Measurements from ENCODE around the gene RAB6A.
A peak's percentile ranks its signal among the peaks of the same experiment; 100 is the strongest.
"Not testable (repeated sequence)": the region's sequence is repeated elsewhere in the genome, so short reads cannot be mapped to it uniquely, and the experiment has no call there.

RAB6A gene

DNA sequence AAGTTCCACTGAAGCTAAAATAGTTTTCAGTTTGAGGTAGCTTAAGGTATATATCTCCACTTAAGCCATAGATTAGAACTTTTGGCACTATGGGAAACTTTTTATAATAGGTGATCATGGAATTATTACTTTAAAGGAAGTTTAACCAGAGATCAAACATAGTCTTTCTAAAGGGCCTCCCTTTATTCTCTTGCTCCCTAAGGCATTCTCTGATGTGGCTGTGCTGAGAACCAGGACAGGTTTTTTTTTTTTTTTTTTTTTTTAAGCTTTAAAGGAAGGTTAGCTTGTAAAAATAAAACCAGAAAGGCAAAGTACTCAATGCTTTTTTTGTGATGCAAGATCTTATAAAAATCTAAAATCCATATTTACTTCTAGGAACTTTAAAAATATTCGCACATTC, 23.9 kb upstream of the RAB6A start:
- peak overlapping the region in 1 of 2 experiments; percentile 37 for H3K27ac ChIP-seq (ENCODE audit: insufficient read depth in 1 of 2, low read depth in 1 of 2, low read length in 2 of 2, poor library complexity in 1 of 2, severe bottlenecking in 2 of 2)
- H3K36me3 ChIP-seq (ENCODE audit: control insufficient read depth in 4 of 4, insufficient read depth in 4 of 4, low read length in 3 of 4), result no peaks in the 10 kb centered on the region
- DNase-seq, result no peak
- no peaks in the 10 kb centered on the region for H3K27me3 ChIP-seq (replicated peaks in 2 of 5; ENCODE audit: control insufficient read depth in 4 of 5, insufficient read depth in 5 of 5, low read length in 4 of 5)
- WGBS (ENCODE audit: insufficient coverage), result no CpG with 5 or more reads among the region's 1 CpG
- H3K4me3 ChIP-seq (ENCODE audit: control insufficient read depth in 1 of 7, extremely low read depth in 1 of 7, insufficient read depth in 4 of 7, low read depth in 2 of 7, low read length in 6 of 7), result no peak overlapping the region
- peaks cover 3 to 20% (median 13%) of the 10 kb centered on the region in 4 experiments for H3K4me1 ChIP-seq (ENCODE audit: control extremely low read depth in 1 of 4, control insufficient read depth in 4 of 4, insufficient read depth in 4 of 4, low read length in 3 of 4)
- CTCF ChIA-PET, result no interaction called here
- no peaks in the 10 kb centered on the region for H3K9me3 ChIP-seq (ENCODE audit: control extremely low read depth in 1 of 5, control insufficient read depth in 4 of 5, insufficient read depth in 2 of 5, low read depth in 1 of 5, low read length in 4 of 5)
- POLR2A ChIA-PET, result interaction anchor here (0.6 kb wide), 1 partner anchor 12 kb away, joined by 3 read pairs; no protein-coding TSS in a partner anchor

DNA sequence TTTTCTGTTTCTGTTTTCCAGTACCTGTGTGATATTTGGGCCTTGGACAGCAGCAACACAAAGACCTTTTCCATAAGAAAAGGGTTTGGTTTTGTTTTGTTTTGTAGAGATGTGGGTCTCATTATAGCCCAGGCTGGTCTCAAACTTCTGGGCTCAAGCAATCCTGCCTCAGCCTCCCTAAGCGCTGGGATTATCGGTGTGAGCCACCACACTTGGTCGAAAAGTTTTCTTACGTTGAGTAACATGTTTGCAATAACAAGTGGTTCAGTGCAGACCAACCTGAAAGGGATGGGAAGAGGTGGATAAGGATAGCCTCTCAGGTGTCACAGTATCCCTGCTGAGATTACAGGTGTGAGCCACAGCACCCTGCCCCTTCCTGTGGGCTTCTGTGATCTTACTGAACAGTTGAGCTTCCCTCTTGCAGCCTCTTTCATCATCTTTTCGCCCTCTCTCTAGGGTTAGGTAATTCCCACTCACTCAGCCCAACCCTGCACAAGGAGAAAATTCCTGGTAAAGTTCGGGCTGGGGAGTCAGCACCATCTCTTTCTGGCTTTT, 23.3 kb upstream of the RAB6A start:
- Histone ChIP-seq H3K4me3 (ENCODE audit: control insufficient read depth in 1 of 7, extremely low read depth in 1 of 7, insufficient read depth in 4 of 7, low read depth in 2 of 7, low read length in 6 of 7) (no peak overlapping the region), H3K4me1 (ENCODE audit: control extremely low read depth in 1 of 4, control insufficient read depth in 4 of 4, insufficient read depth in 4 of 4, low read length in 3 of 4) (peaks cover 3 to 23% (median 14%) of the 10 kb centered on the region in 4 experiments), H3K9me3 (ENCODE audit: control extremely low read depth in 1 of 5, control insufficient read depth in 4 of 5, insufficient read depth in 2 of 5, low read depth in 1 of 5, low read length in 4 of 5) (no peaks in the 10 kb centered on the region), H3K36me3 (ENCODE audit: control insufficient read depth in 4 of 4, insufficient read depth in 4 of 4, low read length in 3 of 4) (no peaks in the 10 kb centered on the region), H3K27ac (ENCODE audit: insufficient read depth in 1 of 2, low read depth in 1 of 2, low read length in 2 of 2, poor library complexity in 1 of 2, severe bottlenecking in 2 of 2) (peak overlapping the region in 1 of 2 experiments; percentile 37), H3K27me3 (replicated peaks in 2 of 5; ENCODE audit: control insufficient read depth in 4 of 5, insufficient read depth in 5 of 5, low read length in 4 of 5) (no peaks in the 10 kb centered on the region)
- ChIA-PET CTCF (no interaction called here), POLR2A (no interaction called here)
- DNase-seq, result no peak
- 98% methylated on average over 4 of the region's 6 CpGs for WGBS (ENCODE audit: insufficient coverage)

DNA sequence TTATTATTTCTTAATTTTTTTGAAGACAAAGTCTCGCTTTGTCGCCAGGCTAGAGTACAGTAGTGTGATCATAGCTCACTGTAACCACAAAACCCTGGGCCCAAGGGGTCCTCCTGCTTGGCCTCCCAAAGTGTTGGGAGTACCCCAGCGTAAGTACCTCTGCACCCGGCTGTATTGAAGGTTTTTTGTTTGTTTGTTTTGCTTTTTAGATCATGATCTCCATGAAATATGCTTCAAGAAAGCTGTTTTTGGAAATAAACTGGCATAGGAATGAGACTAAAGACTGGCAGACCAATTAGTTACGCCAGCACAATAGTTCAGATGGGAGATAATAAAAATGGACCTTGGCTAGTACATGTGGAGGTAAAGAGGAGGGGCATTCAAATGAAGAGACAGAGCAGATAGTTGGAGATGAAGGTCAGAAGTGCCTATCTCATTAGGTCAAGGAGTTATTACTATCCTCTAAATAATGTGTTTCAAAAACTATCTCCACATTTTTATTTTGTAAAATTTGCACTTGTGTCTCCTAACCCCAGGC, 22.7 kb upstream of the RAB6A start:
- DNase-seq, result no peak
- POLR2A ChIA-PET, result no interaction called here
- H3K4me3 ChIP-seq (ENCODE audit: control insufficient read depth in 1 of 7, extremely low read depth in 1 of 7, insufficient read depth in 4 of 7, low read depth in 2 of 7, low read length in 6 of 7), result no peak overlapping the region

DNA sequence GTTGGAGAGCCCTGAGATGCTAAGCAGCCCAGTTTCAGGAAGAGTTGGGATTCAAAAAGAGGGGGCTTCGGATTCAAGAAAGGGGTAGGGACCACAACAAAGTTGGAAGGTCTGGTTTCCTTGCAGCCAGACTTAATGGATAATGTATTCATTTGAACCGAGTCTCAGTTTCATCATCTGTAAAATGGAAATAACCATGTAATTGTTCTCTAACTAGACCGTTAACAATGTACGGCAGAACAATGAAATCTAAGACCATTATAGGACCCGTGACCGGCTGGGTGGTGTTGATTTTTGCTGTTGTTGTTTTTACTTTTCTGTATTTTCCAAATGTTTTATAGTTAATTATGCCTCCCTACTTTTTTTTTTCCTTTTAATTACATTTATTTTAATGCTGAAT, 20.4 kb upstream of the RAB6A start:
- Histone ChIP-seq H3K27me3 (replicated peaks in 2 of 5; ENCODE audit: control insufficient read depth in 4 of 5, insufficient read depth in 5 of 5, low read length in 4 of 5) (no peaks in the 10 kb centered on the region), H3K4me3 (ENCODE audit: control insufficient read depth in 1 of 7, extremely low read depth in 1 of 7, insufficient read depth in 4 of 7, low read depth in 2 of 7, low read length in 6 of 7) (no peak overlapping the region), H3K4me1 (ENCODE audit: control extremely low read depth in 1 of 4, control insufficient read depth in 4 of 4, insufficient read depth in 4 of 4, low read length in 3 of 4) (peaks cover 0 to 13% (median 8%) of the 10 kb centered on the region in 4 experiments), H3K27ac (ENCODE audit: insufficient read depth in 1 of 2, low read depth in 1 of 2, low read length in 2 of 2, poor library complexity in 1 of 2, severe bottlenecking in 2 of 2) (no peak overlapping the region), H3K36me3 (ENCODE audit: control insufficient read depth in 4 of 4, insufficient read depth in 4 of 4, low read length in 3 of 4) (no peaks in the 10 kb centered on the region), H3K9me3 (ENCODE audit: control extremely low read depth in 1 of 5, control insufficient read depth in 4 of 5, insufficient read depth in 2 of 5, low read depth in 1 of 5, low read length in 4 of 5) (no peaks in the 10 kb centered on the region)
- POLR2A ChIA-PET, result no interaction called here
- WGBS (ENCODE audit: insufficient coverage), result 94% methylated on average over 2 of the region's 6 CpGs
- CTCF ChIA-PET, result no interaction called here
- DNase-seq, result no peak

More for the DNA sequence above, 22.7 kb upstream of the RAB6A start:
- Histone ChIP-seq H3K27ac (ENCODE audit: insufficient read depth in 1 of 2, low read depth in 1 of 2, low read length in 2 of 2, poor library complexity in 1 of 2, severe bottlenecking in 2 of 2) (no peak overlapping the region), H3K36me3 (ENCODE audit: control insufficient read depth in 4 of 4, insufficient read depth in 4 of 4, low read length in 3 of 4) (no peaks in the 10 kb centered on the region), H3K4me1 (ENCODE audit: control extremely low read depth in 1 of 4, control insufficient read depth in 4 of 4, insufficient read depth in 4 of 4, low read length in 3 of 4) (peaks cover 3 to 23% (median 12%) of the 10 kb centered on the region in 4 experiments), H3K9me3 (ENCODE audit: control extremely low read depth in 1 of 5, control insufficient read depth in 4 of 5, insufficient read depth in 2 of 5, low read depth in 1 of 5, low read length in 4 of 5) (no peaks in the 10 kb centered on the region), H3K27me3 (replicated peaks in 2 of 5; ENCODE audit: control insufficient read depth in 4 of 5, insufficient read depth in 5 of 5, low read length in 4 of 5) (no peaks in the 10 kb centered on the region)
- 97% methylated on average over 3 of the region's 5 CpGs for WGBS (ENCODE audit: insufficient coverage)
- CTCF ChIA-PET, result no interaction called here

DNA sequence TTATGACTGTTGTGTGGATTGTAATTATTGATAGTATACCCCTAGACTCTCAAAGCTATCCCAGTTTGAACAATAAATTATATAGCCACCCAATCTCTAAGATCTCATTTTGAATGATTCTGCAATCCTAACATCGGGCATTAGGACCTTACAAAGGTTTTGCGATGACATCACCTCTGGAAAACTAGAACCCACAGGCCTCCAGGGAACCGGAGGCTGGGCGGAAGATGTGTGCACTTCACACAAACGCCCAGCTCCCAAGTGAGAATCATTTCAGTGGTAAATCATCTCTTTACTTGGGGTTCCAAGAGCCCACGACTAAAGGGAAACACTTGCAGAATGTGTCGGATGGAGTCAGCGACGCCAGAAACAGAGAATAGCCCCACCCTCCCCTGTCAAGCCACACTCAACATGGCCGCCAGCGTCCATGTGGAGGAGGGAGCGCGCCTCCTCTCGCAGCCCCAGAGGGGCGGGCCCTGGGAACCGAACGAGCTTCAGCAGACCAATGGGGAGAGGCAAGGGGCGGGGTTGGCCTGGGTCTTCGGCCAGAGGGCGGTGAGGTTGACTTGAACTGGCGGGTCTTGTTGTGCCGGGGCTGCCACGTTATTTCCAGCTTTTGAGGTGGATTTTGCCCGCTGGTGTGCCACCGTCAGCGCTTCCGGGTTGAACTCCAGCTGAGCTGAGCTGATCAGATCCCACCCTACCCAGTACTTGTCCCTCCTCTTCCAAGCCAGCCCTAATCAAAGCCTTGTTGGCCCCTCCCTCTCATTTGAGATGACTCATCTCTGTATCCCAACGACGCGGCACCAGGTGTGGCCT, 18.4 kb upstream of the RAB6A start:
- CTCF ChIA-PET, result interaction anchor here (0.8 to 4.7 kb wide), 2 partner anchors 8 to 17 kb away, joined by 3 to 28 read pairs; partner anchors contain the start of genes MRPL48 and RAB6A
- H3K4me3 ChIP-seq (ENCODE audit: control insufficient read depth in 1 of 7, extremely low read depth in 1 of 7, insufficient read depth in 4 of 7, low read depth in 2 of 7, low read length in 6 of 7), result peak overlapping the region; percentile 32 to 97 (median 79)
- under 1% methylated on average over 23 of the region's 30 CpGs for WGBS (ENCODE audit: insufficient coverage)
- POLR2A ChIA-PET, result interaction anchor here (0.9 to 2.6 kb wide), 3 partner anchors 9 to 18 kb away, joined by 3 to 10 read pairs (median 4); partner anchors contain the start of gene RAB6A
- peak; percentile 97 to 99 (median 99) for DNase-seq
- no peaks in the 10 kb centered on the region for H3K36me3 ChIP-seq (ENCODE audit: control insufficient read depth in 4 of 4, insufficient read depth in 4 of 4, low read length in 3 of 4)
- no peaks in the 10 kb centered on the region for H3K27me3 ChIP-seq (replicated peaks in 2 of 5; ENCODE audit: control insufficient read depth in 4 of 5, insufficient read depth in 5 of 5, low read length in 4 of 5)
- H3K9me3 ChIP-seq (ENCODE audit: control extremely low read depth in 1 of 5, control insufficient read depth in 4 of 5, insufficient read depth in 2 of 5, low read depth in 1 of 5, low read length in 4 of 5), result no peaks in the 10 kb centered on the region
- peak overlapping the region; percentile 81 to 93 for H3K27ac ChIP-seq (ENCODE audit: insufficient read depth in 1 of 2, low read depth in 1 of 2, low read length in 2 of 2, poor library complexity in 1 of 2, severe bottlenecking in 2 of 2)
- peaks cover 0 to 13% (median 8%) of the 10 kb centered on the region in 4 experiments for H3K4me1 ChIP-seq (ENCODE audit: control extremely low read depth in 1 of 4, control insufficient read depth in 4 of 4, insufficient read depth in 4 of 4, low read length in 3 of 4)

DNA sequence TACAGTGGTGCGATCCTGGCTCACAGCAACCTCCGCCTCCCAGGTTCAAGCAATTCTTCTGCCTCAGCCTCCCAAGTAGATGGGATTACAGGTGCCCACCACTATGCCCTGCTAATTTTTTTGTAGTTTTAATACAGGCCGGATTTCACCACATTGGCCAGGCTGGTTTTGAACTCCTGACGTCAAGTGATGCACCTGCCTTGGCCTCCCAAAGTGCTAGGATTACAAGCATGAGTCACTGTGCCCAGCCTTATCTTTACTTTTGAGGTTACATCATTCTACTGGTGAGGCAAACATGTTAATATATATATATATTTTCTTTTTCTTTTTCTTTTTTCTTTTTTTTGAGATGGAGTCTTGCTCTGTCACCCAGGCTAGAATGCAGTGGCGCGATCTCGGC, 9.9 kb upstream of the RAB6A start:
- DNase-seq, result peak in 1 of 3 donors; percentile 27
- CTCF ChIA-PET; H3K9me3 ChIP-seq (ENCODE audit: control extremely low read depth in 1 of 5, control insufficient read depth in 4 of 5, insufficient read depth in 2 of 5, low read depth in 1 of 5, low read length in 4 of 5); H3K36me3 ChIP-seq (ENCODE audit: control insufficient read depth in 4 of 4, insufficient read depth in 4 of 4, low read length in 3 of 4); H3K4me3 ChIP-seq (ENCODE audit: control insufficient read depth in 1 of 7, extremely low read depth in 1 of 7, insufficient read depth in 4 of 7, low read depth in 2 of 7, low read length in 6 of 7); H3K4me1 ChIP-seq (ENCODE audit: control extremely low read depth in 1 of 4, control insufficient read depth in 4 of 4, insufficient read depth in 4 of 4, low read length in 3 of 4); H3K27ac ChIP-seq (ENCODE audit: insufficient read depth in 1 of 2, low read depth in 1 of 2, low read length in 2 of 2, poor library complexity in 1 of 2, severe bottlenecking in 2 of 2); H3K27me3 ChIP-seq (replicated peaks in 2 of 5; ENCODE audit: control insufficient read depth in 4 of 5, insufficient read depth in 5 of 5, low read length in 4 of 5); POLR2A ChIA-PET: not testable (repeated sequence)
- 98% methylated on average over 7 of the region's 7 CpGs for WGBS (ENCODE audit: insufficient coverage)

DNA sequence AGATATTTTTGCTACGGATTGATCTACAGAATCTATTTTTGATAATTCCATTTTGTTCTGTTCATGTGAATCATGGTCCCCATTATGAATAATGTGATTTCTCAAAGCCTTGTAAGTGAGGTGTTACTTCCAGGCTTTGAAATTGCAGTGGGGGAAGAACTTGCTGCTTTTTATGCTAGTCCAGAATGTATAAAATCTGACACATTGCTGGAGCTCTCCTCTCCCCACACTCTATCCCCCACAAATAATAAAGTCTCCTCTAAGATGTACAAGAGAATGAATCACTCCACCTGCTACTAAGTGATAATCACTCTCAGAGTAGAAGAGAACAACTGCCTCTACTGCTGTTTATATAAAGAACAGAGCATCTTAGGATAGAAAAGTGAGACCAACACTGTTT, 5.9 kb upstream of the RAB6A start:
- POLR2A ChIA-PET, result no interaction called here
- WGBS (ENCODE audit: insufficient coverage), result 100% methylated on average over 1 of the region's 1 CpG

More for the DNA sequence above, 5.9 kb upstream of the RAB6A start:
- no peaks in the 10 kb centered on the region for H3K36me3 ChIP-seq (ENCODE audit: control insufficient read depth in 4 of 4, insufficient read depth in 4 of 4, low read length in 3 of 4)
- no peak for DNase-seq
- H3K4me3 ChIP-seq (ENCODE audit: control insufficient read depth in 1 of 7, extremely low read depth in 1 of 7, insufficient read depth in 4 of 7, low read depth in 2 of 7, low read length in 6 of 7), result no peak overlapping the region
- H3K27me3 ChIP-seq (replicated peaks in 2 of 5; ENCODE audit: control insufficient read depth in 4 of 5, insufficient read depth in 5 of 5, low read length in 4 of 5), result no peaks in the 10 kb centered on the region
- H3K27ac ChIP-seq (ENCODE audit: insufficient read depth in 1 of 2, low read depth in 1 of 2, low read length in 2 of 2, poor library complexity in 1 of 2, severe bottlenecking in 2 of 2), result no peak overlapping the region
- no peaks in the 10 kb centered on the region for H3K9me3 ChIP-seq (ENCODE audit: control extremely low read depth in 1 of 5, control insufficient read depth in 4 of 5, insufficient read depth in 2 of 5, low read depth in 1 of 5, low read length in 4 of 5)
- H3K4me1 ChIP-seq (ENCODE audit: control extremely low read depth in 1 of 4, control insufficient read depth in 4 of 4, insufficient read depth in 4 of 4, low read length in 3 of 4), result no peaks in the 10 kb centered on the region
- CTCF ChIA-PET, result interaction anchor here (0.9 kb wide), 1 partner anchor 21 kb away, joined by 4 read pairs; no protein-coding TSS in a partner anchor

Data from common myeloid progenitor, CD34-positive (primary cell).